GM21423 (cell line): Measurements from ENCODE around the gene TSPAN11.
"Not testable (repeated sequence)": the region's sequence is repeated elsewhere in the genome, so short reads cannot be mapped to it uniquely, and the experiment has no call there.

Source experiments
- ATAC-seq: cut with Tn5 transposase; IDR thresholded peaks from one replicate; pipeline ENCODE4 v1.9.1; 2021; ENCODE audit warnings: mild to moderate bottlenecking, moderate library complexity; ENCODE audit not compliant: unreplicated experiment

TSPAN11 gene

DNA sequence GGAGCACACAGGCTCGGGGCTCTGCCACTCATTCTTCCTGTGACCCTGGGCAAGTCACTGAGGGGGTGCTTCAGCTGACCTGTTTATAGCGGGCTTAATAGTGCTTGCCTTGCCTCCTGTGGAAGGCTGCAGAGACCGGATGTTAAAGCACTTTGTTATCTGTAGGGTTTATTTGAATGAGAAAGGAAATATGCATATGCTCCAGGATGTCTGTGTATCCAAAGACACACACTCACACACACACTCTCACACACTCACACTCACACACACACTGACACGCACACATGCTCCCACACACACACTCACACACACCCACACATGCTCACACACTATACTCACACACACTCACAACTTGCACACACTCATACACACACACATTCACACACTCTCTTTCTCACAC, 91.0 kb downstream of the TSPAN11 start:
- no peak for ATAC-seq

DNA sequence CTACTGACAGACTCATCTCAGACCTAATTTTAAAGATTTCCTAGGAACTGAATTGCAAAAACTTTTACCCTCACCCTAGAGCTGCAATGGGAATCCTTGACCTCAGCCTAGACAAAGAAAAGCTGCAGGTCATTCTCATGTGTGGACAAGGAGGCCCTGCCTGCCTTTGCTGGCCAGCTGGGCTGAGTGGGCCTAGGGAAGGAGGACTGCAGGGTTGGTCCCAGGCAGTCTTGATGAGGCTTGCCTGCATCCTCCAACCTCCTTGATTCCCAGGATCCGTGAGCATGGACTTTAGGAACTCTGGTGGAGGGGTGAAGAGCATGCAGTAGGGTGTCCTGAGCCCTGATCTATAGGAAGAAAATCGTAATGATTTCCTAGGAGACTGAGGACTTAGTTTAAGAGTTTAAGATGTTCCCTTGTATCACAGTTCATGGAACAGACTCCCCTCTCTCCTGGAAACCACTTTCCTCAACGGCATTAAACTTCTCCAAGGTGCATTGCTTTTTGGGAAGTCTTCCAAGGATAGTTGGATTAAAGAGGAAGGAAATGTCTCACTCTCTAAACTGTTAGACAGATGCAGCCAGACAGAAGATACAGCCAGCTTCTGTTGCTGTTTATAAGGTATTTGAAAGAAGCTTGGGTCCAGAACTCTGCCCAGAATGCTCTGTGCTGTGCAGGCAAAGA, 91.7 kb downstream of the TSPAN11 start:
- no peak for ATAC-seq

DNA sequence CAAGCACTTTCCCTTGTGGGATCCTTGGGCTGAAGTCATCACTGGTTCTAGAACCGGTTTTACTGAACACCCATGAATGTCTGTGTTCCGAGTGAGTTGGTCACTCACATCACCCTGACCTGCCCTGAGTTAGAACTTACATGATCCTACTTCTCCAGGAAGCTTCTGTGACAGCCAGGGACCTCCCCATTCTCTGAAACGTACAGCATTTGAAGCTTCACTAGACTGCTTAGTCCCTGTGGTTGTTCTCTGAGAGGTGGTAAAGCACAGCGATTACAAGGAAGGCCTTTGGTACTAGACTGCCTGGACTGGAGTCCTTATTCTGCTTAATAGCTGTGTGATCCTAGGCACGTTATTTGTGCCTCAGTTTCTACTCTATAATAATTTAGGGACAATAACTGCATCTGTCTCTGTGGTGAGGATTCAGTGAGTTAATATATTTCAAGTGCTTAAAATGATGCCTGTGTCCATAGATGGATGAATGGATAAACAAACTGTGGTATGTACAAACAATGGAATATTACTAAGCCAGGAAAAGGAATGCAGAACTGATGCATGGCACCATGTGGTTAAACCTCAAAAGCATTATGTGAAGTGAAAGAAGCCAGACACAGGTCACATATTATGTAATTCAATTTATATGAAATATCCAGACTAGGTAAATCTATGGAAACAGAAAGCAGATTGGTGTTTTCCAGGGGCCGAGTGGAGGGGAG, 92.4 kb downstream of the TSPAN11 start:
- ATAC-seq = no peak

DNA sequence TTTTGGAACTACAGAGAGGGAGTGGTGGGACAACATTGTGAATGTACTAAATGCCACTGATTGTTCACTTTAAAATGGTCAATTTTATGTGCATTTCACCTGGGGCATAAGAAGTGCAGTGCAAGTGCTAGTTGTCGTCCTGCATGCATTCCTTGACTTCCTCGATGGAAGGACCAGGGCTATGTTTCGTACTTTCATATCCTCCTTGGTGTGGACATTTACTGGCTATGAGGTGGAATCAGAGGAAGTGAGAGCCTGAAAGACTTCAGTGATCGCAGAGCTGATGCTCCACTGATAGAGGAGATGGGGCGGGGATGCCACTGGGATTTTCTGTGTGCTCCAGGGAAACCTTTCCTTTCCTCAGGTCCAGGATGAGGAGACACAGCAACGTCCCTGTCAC, 93.0 kb downstream of the TSPAN11 start:
- ATAC-seq = no peak

DNA sequence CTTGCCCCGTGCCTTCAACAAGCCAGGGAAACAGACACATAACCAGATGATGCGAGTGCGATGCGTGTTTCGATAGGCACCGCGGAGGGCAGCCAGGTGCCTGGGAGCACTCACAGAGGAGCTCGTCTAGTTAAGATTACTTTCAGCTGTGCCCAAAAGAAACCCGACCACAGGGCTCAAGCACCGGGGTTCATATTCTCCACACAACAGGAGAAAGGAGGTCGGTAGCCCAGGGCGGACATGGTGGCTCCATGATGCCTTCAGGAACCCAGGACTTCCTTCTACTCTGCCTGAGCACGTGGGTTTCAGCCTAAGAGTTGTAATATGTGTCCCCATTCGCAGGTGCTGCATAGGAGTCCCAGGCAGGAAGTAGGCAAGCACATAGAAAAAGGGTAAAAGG, 93.4 kb downstream of the TSPAN11 start:
- ATAC-seq = no peak

DNA sequence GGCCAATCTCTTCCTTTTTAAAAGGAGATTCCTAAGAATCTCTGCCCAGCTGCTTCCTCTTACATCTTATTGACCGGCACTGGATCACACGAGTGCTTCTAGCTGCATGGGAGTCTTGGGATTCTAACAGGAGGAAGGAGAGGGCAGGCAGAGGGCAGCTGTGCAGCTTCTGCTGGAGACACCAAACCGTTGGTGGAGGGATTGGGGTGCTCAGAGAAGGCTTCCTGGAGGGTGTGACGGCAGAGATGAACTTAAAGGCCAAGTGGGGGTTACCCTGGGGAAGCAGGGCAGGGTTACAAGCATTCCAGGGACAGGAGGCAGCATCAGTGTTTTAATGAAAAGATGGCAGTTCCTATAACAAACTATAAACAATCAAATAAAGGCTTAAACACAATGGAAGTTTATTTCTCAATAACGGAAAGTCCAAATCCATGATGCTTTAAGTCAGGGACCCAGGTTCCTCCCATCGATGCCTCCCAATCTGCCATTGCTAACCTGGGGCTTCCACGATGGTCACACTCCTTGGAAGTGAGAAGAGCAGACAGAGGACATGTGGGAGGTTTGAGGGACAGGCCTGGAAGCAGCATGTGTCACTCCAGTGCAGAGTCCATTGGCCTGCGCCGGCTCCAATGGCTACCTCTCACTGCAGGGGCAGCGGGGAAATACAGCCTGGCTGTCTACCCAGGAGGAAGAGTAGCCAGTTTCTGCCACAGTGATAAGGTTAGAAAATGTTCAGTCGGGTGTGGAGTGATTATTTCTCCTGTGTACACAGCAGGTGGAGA, 94.0 kb downstream of the TSPAN11 start:
- ATAC-seq = no peak

DNA sequence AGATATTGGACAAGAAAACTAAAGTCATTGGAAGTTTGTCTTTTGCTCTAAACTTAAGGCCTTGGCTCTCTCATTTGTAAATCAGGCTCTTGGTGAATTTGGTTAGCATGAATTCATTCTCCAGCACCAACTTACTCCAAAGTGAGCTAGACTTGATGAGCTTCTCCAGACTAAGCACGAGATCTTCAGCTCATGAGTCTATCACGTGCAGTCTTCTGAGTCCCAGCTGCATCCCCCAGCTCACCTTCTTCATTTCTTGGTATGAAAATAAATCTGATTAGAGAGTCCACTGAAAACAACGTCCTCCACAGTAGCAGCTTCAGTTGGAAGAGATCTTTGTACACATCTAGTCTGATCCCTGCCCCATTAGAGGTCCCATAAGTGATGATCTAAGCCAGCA, 94.6 kb downstream of the TSPAN11 start:
- no peak for ATAC-seq

DNA sequence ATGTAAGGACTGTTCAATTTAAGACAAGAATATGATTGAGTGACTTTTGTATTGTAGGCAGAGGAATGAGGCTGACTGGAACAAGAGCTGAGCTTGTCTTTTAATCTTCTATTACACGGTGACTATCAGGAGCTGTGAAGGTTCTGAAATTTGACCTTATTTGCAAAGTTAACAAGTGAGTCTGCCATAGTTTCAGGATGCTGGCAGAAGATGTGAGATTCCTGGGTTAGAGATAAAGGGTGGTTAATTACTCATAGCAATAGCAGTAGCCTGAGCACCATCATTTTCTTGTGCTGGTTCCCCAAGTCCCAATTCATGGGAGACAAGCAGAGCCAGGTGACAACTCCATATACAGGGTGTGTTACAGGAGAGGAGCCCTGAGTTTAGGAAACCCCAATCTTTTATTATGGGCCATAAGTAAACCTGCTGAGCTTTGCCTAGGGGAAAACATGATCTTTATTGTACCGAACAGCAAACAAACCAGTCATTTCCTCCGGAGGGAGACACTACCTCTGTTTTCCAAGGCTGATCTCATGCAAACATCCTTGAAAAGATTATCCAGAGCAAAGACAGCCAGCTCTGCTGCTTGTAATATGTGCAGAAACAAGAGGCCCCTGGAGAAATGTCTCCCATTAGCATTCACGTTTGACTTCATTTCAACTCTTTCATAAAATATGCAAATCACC, 95.4 kb downstream of the TSPAN11 start:
- no peak for ATAC-seq

DNA sequence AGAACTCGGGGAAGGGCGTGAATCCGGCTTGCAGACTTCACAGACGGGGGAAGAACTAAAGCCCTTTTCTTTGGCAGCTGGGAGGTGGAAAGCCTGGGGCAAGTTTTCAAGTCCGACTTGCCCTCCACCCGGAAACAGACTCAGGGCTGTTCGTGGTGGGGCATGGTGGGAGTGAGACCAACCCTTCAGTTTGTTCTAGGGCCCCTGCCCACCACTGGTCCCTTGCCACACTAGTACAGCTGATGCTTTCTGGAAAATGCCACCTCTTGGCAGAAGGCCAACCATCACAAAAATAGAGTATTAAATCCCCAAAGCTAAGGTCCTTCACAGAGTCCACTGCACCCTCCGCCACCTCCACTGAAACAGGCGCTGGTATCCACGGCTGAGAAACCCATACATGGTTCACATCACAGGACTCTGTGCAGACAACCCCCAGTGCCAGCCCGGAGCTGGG, 96.8 kb downstream of the TSPAN11 start:
- no peak for ATAC-seq

DNA sequence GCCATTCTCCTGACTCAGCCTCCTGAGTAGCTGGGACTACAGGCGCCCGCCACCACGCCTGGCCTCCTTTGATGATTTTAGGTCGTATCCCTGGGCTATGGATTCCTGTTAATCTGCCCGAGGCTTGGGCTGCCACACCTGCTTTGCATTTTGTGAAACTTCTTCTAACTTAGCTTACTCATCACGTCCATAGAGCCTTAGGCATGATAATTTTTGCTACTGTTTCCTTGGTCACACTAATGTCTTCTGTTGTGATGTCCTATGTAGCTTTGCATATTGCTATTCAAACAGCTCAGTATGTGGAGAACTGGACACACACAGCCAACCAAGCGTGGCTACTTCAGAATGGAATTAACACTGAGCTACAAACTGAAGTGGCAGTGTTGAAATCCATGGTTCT, 99.7 kb downstream of the TSPAN11 start:
- ATAC-seq = no peak

DNA sequence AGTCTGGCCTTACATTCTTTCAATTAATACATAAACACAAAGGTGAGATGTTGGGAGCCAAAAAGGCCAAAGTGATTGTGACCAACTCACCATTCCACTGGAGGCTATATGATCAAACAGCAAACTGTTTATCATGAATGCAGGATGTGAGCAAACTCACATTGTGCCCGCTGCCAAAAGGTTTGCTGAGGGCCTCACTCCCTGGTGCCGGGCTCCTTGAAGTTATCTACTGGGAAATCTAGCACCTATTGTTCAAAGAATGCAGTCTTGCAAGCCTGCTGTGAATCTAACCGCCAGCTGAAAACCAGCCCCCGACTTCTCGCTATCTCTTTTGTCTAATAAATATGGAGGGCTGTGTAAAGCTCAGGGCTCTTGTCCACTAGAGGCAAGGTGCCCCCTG, 100.5 kb downstream of the TSPAN11 start:
- ATAC-seq = not testable (repeated sequence)

DNA sequence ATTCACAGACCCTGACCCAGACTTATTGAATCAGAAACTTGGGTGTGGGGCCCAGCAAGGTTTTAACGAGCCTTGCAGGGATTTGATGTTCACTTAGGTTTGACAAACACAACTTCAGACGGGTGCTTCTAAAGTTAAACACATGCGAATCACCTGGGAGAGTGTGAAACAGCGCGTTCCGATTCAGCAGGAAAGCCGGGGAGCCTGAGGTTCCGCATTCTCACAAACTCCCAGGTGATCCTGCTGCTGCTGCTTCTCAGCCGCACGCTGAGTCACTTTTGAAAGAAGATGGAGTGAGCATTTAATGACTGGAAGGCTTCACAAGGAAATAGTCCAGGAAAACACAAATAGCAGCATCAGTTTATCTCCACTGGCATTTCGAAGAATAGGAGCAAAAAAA, 102.9 kb downstream of the TSPAN11 start:
- no peak for ATAC-seq

DNA sequence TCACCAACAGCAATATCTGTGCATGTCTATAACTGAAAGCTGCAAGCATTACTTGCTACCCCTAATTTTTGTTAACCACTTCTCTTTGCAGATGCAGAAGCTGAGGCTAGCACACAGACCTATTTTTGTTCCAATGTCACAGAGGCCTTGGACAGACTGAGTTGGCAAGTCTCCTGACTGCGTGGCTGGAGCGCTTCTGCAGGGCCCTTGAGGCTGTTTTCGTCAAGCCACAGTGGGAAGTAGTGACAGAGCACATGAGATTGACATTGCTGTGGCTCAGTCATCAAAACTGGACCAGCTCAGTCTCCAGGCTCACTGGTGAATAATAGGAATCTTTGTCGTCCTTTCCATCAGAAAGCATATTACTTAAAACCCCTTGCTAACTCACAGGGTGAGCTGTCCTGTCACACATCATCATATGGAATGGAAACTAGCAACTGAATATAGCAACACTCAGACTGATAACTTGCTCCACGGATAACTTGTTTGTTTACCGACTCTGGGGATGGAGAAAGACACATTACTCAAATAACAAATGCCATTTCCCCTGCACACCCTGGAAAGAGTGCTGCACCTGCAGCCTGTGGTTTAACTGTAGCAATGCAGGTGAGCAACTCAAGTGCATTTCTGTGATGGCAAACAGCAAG, 103.5 kb downstream of the TSPAN11 start:
- ATAC-seq = no peak

DNA sequence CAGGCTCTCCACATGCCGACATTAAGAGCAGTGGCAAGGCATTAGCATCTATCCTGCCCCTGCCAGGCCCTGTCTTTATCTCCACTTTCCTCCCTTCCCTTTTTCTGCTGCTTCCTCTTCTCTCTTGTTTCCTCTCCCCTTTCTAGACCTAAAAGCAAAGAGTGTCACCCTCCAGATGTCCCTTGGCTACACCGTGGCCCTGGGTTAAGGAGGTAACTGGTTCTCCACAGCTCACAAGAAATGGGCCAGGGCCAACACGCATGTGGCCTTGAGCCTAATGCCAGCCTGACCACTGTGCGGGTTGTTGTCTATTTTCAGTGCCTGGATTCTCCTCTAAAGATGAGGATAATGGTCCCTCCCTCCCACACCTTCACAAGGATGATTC, 105.4 kb downstream of the TSPAN11 start:
- no peak for ATAC-seq

DNA sequence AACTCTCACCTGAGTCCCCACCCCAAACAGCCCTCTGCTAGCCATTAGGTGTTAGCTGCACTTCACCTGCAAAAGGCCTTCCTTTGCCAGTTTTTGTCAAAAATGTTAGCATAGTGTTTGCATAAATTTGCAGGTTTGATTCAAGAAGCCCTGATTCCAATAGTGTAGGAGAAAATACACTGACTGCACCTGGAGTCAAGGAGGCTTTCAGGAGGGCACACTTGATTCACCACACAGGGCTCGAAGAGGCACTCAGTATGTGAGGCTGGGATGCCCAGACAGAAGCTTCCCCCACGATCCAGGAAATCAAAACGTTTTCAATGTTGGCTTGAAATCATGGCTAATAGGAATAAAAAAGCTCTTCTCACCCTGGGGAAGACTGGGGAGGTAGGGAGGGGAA, 106.6 kb downstream of the TSPAN11 start:
- ATAC-seq = no peak

DNA sequence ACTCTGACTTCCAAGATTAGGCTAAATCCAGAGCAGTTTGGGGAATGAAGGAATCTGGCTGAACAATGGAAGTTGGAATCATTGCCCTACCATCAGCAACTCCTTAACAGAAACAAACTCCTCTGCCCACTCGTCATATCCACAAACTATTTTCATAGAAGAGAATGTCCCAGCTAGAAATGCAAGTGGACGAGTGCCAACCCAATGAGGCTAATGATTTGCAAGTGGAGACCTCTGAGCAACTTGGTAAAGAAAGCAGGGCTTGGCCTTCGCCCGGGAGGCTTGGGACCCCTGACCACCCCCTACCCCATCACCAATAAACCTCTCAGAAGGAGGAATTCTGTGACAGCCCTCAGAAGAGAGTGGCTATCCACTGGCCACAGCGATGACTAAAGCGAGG, 107.1 kb downstream of the TSPAN11 start:
- ATAC-seq = no peak

DNA sequence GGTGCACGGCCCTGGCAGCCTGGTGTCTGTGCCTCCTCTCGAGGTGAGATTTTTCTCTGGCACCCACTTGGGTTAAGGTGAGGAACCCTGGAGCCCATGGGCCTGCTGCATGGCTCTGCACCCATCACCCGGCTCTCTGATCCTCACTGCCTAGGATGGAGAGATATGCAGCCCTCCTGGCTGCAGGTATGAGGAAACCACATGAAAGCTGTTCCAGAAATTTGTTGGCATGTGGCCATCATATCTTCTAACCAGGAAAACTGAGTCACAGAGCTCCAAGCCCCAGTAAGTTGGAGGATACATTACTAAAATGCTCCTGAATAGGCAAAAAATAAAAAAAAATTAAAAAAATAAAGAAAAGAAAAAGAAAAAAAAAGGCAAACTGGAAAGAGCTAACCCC, 107.8 kb downstream of the TSPAN11 start:
- no peak for ATAC-seq

DNA sequence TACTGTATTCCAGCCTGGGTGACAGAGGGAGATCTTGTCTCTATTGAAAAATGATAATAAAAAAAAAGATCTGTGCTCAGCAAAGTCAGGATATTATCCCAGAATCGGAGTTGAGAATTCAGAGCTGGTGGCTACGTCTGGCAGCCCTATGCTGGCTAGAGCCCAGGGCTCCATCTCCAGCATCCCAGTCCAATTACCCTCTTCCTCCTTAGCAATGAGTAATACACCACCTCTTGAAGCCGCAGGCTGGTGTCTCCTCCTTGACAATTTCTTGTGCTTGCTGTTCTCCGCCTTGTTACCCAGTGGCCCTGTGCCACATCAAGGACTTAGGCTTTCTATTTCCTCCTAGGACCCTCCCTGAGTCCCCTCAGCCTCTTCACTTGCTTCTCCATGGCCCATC, 108.7 kb downstream of the TSPAN11 start:
- no peak for ATAC-seq

DNA sequence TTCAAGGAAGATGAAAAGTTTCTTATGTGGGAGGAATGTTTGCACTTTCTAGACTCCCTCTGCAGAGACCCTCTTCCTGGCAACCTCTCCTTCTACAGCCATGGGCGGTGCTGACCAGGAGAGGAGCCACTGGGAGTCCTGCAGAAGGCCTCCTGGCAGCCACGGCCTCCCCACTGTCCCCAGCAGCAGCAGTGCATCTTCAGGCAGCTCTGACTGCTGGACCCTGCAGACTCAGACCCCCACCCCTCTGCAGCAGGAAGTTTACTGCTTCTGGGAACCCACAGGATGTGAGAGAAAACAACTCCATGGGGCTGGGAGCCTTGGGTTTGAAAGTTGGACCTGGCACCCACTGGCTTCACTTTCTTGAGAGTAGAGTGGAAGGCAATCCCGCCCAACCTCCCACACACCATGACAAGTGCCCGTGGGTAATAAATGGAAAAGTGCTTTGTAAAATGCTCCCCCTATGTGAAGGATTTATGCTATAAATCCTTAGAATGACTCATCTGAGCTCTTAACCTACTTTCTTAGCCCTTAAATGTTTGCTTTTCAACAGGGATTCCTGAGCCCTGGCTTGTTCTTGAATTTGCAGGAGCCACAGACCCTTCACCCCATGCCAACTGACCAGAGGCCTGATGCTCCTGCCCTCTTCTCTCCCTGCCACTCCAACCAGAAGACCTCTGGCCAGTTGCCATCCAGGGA, 109.6 kb downstream of the TSPAN11 start:
- ATAC-seq = no peak

DNA sequence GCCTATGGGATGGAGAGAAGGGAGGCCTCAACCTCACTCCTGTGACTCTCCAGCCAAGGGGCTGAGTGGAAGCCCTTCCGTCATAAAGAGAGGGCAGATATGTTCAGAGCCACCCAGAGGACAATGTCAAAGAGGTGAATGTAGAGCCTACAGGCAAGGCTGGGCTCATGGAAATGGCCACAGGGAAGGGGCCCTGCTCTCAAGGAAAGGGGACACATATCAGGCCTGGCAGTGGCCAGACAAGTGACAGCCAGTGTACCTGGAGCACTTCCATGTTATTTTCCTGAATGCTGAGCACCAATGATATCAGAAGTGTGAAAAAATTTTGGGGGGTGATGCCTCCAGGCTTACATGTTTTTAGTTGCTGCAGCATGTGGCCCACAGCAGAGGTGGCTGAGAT, 110.5 kb downstream of the TSPAN11 start:
- no peak for ATAC-seq
